Measurements from ENCODE around the gene KMT2D.

KMT2D gene

DNA sequence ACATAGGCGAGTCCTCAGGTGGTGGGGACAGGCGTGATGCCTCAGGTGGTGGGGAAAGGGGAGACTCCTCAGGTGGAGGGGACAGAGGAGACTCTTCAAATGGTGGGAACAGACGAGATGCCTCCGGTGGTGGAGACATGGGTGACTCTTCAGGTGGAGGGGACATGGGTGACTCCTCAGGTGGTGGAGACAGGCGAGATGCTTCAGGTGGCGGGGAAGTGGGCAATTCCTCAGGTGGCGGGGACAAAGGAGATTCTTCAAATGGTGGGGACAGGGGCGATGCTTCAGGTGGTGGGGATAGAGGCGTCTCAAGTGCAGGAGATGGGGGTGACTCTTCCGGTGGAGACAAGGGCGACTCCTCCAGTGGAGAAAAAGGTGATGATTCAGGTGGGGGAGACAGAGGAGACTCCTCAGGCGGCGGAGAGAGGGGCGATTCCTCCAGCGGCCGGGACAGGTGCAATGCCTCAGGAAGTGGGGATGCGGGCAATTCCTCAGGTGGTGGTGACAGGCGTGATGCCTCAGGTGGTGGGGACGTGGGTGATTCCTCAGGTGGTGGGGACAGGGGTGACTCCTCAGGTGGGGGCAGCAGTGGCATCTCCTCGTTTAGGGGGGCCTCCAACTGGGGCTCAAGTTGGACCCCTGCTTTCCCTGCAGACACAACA, 8.7 kb downstream of the KMT2D start:
- no peak for DNase-seq (ENCODE audit: low read depth)

- no peak for DNase-seq (ENCODE audit: low read depth)
Measured at GRCh38 chr12:49051373-49051764, 9.2 kb downstream of the KMT2D start.

- no peak for DNase-seq (ENCODE audit: low read depth)
Measured at GRCh38 chr12:49050507-49051372, 9.9 kb downstream of the KMT2D start.

- DNase-seq (ENCODE audit: low read depth): no peak
Measured at GRCh38 chr12:49049566-49050224, 10.9 kb downstream of the KMT2D start.

GRCh38 chr12:49048953-49049352, 11.6 kb downstream of the KMT2D start:
- no peak for DNase-seq (ENCODE audit: low read depth)

DNA sequence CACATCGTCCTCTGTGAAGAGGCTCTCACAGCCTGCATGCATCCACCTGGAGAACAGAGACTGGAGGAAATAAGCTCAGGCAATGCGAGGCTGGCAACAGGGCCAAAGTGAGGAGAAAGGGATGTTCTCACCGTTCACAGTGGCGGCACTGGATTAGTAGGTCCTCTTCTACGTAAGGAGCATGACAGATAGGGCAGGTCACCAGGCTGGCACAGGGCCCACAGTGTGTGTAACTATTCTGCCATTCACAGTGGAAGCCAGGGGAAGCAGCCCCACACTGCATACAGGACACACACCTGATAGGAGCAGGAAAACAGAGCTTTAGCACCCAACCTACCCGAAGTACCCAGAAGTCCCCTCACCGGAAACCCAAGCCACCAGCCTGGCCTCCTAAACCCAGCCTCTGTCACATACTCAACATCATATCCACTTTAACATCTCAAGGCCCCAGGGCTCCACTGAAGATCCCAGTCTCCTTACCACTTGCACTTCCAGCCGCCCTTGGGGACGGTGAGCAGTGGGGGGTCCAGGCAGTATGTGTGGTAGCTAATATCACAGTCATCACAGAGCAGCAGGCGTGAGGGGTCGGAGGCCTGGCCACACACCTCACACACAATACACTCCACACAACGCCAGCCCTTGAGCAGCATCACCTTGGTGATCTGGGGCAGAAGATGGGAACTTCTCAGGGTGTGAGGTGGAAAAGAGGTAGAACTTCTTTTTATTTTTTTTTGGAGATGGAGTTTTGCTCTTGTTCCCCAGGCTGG, 14.3 kb downstream of the KMT2D start:
- no peak for DNase-seq (ENCODE audit: low read depth)

DNA sequence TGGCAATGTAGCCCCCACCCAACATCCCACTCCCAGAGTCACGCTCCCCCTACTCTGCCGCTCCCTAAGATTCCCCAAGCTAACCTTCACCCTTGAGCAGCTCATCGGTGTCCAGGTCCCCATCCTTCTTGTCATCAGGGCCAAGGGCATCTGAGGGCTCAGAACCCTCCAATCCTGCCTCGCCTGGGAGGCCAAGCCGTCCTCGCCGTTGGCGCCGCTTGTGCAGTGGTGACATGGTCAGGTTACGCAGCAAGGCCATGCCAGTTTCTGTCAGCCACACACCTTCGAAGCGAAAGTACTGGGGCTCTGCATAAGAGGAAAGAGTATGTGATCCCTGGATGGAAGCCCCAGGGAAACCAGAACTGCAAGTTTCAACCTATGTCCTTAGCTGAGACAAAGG, 15.9 kb downstream of the KMT2D start:
- DNase-seq (ENCODE audit: low read depth): no peak

GRCh38 chr12:49043856-49044258, 16.7 kb downstream of the KMT2D start:
- DNase-seq (ENCODE audit: low read depth): peak; percentile 41

DNA sequence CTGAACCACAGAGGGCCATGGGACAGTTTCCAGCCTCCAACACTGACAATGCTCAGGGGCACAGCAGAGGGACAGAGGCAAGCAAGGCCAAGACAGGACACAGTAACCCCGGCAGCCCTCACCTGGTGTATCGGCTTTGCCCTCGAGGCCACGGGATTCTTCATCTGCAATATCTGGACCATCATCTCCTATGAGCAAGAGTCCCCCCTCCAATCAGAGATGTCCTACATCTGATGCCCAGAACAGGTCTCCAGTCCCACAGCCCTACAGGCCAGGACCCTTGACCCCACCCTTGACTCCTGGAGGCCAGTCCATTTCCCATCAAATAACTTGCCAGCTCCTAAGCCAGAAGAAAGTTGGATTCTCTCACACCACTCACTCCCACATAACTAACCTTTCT, 17.4 kb downstream of the KMT2D start:
- no peak for DNase-seq (ENCODE audit: low read depth)

GRCh38 chr12:49041881-49042484, 18.6 kb downstream of the KMT2D start:
- DNase-seq (ENCODE audit: low read depth): no peak

- no peak for DNase-seq (ENCODE audit: low read depth)
Measured at GRCh38 chr12:49041036-49041880, 19.3 kb downstream of the KMT2D start.

- no peak for DNase-seq (ENCODE audit: low read depth)
Measured at GRCh38 chr12:49040364-49040855, 20.2 kb downstream of the KMT2D start.

DNA sequence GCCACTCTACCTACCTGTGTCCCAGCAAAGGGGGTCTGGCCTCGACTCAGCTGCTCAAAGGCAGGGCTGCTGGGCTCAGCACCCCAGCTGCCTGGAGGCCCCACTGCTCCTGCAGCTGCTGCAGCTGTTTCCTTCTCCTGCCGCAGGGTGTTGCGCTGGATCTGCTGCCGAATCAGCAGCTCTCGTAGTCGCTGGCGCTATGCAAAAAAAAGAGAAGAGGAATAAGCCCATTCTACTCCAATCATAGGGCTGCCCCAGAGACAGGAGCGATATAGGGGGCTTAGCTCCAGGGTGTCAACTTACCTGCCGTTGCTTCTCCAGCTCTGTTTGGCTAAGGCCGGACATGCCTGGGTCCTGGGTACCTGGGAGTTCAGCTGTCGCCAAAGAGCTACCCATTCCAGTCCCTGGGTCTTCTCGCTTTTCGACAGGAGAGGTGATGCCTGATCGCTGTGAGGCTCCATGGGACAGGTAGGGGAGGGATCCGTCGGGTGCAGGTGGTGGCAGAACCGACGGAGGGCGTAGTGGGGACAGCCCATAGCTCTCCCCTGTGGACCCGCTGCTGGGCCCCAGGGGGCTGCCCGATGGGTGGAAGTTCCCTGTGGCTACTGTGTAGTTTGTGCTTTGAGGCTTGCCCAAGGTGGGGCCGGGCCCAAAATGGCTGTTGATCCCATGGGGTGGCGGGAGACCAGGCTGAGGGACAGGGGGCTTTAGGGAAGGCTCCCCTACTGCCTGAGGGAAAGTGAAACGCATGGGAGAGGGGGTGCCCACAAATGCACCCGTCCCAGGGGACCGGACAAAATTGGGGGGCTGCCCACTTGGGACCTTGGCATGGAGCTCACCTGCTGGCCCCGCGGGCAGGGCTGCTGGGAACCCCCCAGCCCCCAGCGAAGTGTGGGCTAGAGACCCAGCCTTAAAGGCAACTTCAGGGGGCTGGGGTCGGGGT, 20.9 kb downstream of the KMT2D start:
- no peak for DNase-seq (ENCODE audit: low read depth)

- no peak for DNase-seq (ENCODE audit: low read depth)
Measured at GRCh38 chr12:49038291-49038955, 22.2 kb downstream of the KMT2D start.

DNA sequence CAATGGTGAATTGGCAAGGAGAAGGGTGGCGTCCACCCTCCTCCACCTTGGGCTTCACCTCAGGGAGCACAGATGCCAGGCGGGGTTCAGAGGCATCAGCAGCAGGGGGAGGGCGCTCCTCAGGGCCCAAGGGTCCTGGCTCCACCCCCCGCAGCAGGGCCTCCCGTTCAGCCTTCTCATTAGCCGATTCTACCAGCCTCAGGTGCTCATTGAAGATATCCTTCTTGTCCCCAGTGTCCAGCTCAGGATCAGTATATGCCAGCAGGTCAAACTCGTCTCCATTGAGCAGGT, 22.7 kb downstream of the KMT2D start:
- DNase-seq (ENCODE audit: low read depth): no peak

DNA sequence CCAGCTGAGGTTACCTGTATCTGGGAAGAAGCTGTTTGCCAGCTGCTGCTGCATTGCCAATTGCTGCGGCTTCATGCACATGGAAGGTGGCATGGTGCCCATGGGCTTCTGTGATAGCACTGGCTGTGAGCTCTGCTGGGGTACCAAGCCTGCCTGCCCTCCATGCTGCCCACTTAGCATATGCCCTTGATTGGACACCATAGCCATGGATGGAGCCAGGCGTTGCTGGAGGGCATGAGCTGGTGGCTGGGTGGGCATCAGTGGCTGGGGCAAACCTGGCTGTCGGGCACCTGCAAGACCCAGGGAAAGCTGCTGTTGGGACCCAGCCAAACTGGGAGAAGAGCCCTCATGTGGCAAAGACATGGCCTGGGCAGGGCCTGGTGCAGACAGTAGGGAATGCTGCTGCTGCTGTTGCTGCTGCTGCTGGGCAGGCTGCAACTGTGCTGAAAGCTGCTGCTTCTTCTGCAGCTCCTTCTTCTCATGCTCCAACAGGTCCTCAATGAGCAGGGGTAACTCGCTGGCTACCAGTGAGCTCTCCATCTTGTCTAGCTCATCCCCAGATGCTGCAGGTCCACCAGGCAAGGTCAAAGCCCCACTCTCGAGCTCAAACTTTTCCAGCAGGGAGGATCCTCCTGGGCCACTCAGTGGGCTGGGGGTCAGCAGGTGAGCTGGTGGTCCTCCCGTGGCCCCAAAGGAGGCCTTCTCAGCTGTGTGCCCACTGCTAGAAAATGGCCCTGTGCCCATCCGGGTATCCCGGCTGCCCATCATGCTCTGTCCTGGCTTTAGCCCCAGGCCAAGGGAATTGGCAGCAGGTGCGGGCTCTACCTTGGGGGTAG, 23.3 kb downstream of the KMT2D start:
- DNase-seq (ENCODE audit: low read depth): no peak

DNA sequence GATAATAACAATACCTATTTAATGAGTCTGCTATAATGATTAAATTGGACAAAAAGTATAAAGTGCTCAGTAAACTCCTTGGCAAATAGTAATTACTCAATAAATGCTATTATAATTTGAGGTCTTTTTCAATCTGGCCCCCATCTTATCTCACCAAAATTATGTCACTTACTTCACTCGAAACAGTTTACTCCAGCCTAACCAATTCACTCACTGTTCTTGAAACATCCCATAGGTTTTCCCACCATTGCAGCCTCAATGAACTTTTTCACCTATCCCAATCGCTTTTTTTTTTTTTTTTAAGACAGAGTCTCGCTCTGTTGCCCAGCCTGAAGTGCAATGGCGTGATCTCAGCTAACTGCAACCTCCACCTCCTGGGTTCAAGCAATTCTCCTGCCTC, 24.6 kb downstream of the KMT2D start:
- no peak for DNase-seq (ENCODE audit: low read depth)

DNA sequence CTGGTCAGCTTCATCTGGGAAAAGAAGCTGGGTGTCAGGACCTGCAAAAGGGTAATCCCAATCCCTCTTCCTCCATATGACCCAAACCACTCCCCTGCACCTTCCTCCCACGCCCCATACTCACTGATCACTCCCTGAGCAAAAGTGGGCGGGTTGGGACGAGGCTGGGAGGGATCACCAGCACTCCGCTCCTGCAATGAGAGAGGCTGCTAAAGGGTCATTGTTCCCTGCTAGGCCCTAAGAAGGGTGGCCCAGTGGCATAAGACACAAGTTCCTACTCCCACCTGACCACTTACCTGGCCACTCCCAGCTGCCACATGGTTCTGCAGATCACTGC, 26.3 kb downstream of the KMT2D start:
- DNase-seq (ENCODE audit: low read depth): no peak

All from fibroblast of gingiva (primary cell).